ENCODE results near the gene LRRC63.

GRCh38 chr13:46320821-46321220 is 109.1 kb downstream of the LRRC63 start:
- TF ChIP-seq SETDB1 (IDR thresholded peaks at IDR 0.05; ENCODE audit: low read length), result no peak
- no peak for TF ChIP-seq CREB1 (IDR thresholded peaks at IDR 0.05)
- no peak for TF ChIP-seq CREB1 (CRISPR knock-in tag; IDR thresholded peaks at IDR 0.05)

Measured in K562 (cell line).